GM21619 (cell line): ENCODE data around the gene FANCL.
"Not testable (repeated sequence)": the region's sequence is repeated elsewhere in the genome, so short reads cannot be mapped to it uniquely, and the experiment has no call there.

Source experiments
- ATAC-seq: cut with Tn5 transposase; IDR thresholded peaks from one replicate; pipeline ENCODE4 v1.9.1; 2021; ENCODE audit not compliant: unreplicated experiment

Gene FANCL

GRCh38 chr2:58207189-58207588 lies 33.9 kb downstream of the FANCL start:
- no peak for ATAC-seq

DNA sequence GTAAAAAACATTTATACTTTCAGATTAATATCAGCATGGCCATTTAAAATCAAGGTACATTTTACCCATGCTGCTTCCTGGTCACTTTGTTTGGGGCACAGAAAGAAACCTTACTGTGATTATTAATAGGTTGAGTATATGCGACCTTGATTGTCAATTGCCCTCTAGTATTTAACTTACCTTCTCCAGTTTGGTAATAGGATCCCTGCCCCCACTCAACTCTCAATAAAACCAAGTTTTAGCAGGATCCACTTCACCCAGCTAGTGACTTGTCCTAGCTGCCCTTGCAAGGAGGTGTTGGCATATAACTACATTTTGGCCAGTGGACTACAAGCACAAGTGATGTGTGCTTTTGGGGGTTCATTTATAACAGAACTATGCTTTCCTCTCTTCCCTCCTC lies 34.3 kb downstream of the FANCL start:
- ATAC-seq = no peak

DNA sequence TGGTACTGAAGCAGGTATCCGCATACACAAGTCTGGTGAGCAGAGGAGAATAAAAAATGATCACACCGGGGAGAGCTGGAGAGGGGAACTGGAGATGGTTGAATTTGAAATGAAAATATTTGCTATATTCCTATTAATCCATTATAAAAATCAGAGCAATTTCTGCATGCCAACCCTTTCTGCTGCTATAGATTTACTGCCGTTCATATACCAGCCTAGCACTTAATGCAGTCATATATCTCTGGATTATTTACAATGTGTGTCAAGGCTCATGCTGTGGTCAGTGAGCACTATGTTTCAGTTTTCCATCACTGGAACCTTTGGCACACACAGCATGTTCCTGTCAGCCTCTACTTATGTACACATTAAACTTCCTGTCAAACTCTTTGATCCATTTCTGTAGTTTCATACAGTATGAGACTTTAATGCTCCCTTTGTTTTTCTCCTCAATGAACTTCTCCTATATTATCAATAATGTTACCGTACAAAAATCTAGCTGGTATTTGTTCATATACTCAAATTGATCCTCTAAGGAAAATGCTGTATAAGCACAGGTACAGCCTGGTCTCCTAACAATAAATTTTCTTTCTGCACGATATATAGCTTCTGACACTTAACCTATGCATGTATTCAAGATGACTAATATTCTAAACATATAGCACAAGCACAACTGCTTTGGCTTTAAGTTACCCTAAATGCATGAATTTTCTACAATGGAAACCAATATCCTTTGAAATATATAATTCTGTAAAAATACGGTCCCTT lies 36.7 kb downstream of the FANCL start:
- ATAC-seq = no peak

- ATAC-seq = no peak
Measured at GRCh38 chr2:58203018-58203417, 38.1 kb downstream of the FANCL start.

DNA sequence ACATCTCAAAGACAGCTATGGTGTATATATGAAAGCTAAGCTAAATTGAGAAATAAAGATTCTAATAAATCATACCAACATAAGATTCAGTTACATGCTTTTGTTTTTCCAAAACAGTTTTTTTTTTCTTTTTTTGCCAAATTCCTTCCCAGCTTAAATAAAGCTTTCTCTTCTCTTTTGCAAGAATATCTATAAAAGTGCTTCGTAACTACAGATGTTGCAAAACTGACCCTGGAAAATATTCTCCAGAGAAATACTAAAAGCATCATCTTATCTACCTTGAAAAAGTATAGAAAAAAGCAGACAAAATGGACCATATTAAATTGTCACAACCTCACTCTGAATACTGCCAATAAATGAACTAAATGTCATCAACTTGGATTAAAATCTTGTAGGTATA lies 38.7 kb downstream of the FANCL start:
- no peak for ATAC-seq

GRCh38 chr2:58197894-58198293 lies 43.2 kb downstream of the FANCL start:
- ATAC-seq = no peak

GRCh38 chr2:58195662-58196061 lies 45.5 kb downstream of the FANCL start:
- ATAC-seq = no peak

GRCh38 chr2:58194458-58194857 lies 46.7 kb downstream of the FANCL start:
- no peak for ATAC-seq

DNA sequence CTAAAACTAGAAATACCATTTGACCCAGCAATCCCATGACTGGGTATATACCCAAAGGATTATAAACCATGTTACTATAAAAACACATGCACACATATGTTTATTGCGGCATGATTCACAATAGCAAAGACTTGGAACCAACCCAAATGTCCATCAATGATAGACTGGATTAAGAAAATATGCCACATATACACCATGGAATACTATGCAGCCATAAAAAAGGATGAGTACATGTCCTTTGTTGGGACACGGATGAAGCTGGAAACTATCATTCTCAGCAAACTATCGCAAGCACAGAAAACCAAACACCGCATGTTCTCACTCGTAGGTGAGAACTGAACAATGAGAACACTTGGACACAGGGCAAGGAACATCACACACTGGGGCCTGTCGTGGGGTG lies 54.1 kb downstream of the FANCL start:
- ATAC-seq = not testable (repeated sequence)

DNA sequence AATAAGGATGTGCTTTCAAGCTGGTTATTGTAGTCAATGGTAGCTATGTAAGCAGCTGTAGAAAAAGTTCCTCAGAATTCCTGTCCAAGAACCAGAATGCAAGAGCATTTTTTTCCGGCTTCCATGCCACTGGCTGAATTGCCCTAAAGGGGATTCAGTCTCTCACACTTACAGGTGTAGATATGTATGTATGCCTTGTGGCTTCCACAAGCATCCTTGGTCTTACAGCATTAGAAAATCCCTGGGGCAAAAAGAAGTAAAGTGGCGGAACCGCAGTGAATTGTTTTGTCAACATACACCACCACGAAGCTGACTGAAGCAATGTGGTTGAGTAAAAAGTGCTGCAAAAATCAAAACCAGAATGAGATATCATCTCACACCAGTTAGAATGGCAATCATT lies 54.6 kb downstream of the FANCL start:
- no peak for ATAC-seq

DNA sequence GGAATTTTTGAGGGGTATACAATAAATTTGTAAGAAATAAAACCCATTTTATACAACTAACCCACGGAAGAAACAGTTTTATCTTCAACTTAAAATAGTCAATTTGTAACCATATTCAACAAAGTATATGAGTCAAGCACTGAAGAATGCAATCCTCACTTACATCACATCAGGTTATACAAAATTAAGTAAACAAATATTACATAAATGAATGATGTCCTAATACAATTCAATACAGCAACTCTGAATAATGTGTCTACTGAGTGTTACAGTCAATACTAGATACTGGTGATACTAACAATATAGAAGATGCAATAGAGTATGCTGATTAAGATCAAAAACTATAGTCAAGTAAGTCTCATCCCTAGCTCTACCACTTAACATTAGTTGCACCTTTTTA lies 58.6 kb downstream of the FANCL start:
- ATAC-seq = no peak

GRCh38 chr2:58180635-58181034 lies 60.5 kb downstream of the FANCL start:
- ATAC-seq = no peak

- ATAC-seq = not testable (repeated sequence)
Measured at GRCh38 chr2:58180175-58180574, 61.0 kb downstream of the FANCL start.

- not testable (repeated sequence) for ATAC-seq
Measured at GRCh38 chr2:58177187-58177586, 63.9 kb downstream of the FANCL start.

GRCh38 chr2:58171831-58172230 lies 69.3 kb downstream of the FANCL start:
- ATAC-seq = not testable (repeated sequence)

- ATAC-seq = not testable (repeated sequence)
Measured at GRCh38 chr2:58170334-58170933, 70.7 kb downstream of the FANCL start.

DNA sequence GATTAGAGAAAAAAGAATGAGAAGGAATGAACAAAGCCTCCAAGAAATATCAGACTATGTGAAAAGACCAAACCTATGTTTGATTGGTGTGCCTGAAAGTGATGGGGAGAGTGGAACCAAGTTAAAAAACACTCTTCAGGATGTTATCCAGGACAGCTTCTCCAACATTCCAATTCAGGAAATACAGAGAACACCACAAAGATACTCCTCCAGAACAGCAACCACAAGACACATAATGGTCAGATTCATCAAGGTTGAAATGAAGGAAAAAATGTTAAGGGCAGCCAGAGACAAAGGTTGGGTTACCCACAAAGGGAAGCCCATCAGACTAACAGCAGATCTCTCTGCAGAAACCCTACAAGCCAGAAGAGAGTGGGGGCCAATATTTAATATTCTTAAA lies 71.3 kb downstream of the FANCL start:
- not testable (repeated sequence) for ATAC-seq

DNA sequence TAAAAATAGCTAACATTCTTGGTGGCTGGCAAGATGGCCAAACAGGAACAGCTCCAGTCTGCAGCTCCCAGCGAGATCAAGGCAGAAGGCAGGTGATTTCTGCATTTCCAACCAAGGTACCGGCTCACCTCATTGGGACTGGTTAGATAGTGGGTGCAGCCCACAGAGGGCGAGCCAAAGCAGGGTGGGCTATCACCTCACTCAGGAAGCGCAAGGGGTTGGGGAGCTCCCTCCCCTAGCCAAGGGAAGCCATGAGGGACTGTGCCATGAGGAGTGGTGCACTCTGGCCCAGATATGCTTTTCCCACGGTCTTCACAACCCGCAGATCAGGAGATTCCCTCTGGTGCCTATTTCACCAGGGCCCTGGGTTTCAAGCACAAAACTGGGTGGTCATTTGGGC lies 73.0 kb downstream of the FANCL start:
- ATAC-seq = not testable (repeated sequence)

GRCh38 chr2:58163913-58164312 lies 77.2 kb downstream of the FANCL start:
- no peak for ATAC-seq

DNA sequence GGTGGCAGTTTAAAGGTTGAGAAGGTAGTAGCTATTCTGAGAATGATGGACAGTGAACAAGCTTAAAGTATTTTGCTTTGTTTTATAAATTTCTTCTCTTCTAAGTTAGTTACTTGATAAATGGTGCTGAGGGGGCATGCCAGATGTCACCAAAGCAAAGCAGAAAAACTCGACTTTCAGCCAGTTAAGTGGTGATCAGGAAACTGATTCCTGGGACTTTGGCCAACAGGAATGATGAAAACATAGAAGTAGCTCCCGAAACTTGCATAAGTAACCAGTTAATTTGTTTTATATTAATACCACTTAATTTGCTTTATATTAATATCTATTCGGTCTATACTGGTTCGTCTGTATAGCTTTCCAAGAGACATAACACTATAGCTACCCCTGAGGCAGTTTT lies 82.6 kb downstream of the FANCL start:
- ATAC-seq = no peak

DNA sequence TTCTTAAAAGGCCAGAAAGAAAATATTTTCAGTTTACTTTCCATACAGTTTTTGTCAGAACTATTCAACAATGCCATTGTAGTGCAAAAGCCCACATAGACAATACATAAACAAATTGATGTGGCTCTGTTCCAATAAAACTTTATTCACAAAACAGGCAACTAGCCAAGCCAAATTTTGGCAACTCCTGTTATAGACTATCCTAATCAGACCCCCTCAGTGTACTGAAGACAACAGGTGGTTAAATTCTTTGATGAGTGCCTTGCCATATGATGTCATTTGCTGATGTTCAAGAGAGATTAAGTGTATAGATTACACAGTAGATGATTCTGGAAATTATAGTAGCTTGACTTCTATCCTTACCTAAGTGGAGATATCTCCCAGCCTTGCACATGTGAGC lies 83.4 kb downstream of the FANCL start:
- no peak for ATAC-seq

- ATAC-seq = no peak
Measured at GRCh38 chr2:58156780-58157179, 84.3 kb downstream of the FANCL start.
